GM19455 (cell line): ENCODE results near the gene SLC48A1.

Source experiments
- ATAC-seq: cut with Tn5 transposase; IDR thresholded peaks from one replicate; pipeline ENCODE4 v1.9.1; 2021; ENCODE audit not compliant: unreplicated experiment

Gene SLC48A1

DNA sequence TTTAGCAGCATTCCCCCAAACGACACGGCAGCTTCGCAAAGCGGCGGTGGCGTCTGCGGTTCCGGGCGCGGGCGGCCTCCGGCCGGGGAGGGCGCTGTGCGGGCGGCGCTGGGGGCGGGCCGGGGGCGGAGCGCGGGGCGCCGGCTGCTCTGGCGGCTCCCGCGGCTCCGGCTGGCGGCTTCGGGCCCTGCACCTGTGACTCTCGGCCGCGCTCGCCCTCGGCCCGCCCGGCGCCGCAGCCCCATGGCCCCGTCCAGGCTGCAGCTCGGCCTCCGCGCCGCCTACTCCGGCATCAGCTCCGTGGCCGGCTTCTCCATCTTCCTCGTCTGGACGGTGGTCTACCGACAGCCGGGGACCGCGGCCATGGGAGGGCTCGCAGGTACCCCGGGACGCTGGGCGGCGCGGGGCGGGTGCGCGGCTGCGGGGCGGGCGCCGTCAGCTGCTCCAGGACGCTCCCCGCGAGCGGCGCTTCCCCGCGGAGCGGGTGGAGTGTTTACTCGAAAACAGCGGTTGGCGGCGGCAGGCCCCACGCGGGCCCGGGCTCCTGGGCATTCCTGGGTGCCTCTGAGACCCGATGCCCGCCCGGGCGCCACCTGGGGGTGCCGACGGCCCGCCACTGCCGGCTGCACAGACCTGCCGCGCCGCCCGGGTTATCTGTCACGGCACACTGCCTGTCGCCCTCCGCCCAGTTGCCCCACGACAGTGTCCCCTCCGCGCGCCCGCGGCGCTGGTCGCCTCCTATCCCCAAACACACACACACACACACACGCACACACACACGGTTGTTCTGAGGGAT lies at the start of gene SLC48A1:
Gene SLC48A1 (plus strand): TSS at position 177 of the 796 bp plus-strand sequence. CDS start 67 bp downstream, at position 244.
- peak; percentile 89 for ATAC-seq

DNA sequence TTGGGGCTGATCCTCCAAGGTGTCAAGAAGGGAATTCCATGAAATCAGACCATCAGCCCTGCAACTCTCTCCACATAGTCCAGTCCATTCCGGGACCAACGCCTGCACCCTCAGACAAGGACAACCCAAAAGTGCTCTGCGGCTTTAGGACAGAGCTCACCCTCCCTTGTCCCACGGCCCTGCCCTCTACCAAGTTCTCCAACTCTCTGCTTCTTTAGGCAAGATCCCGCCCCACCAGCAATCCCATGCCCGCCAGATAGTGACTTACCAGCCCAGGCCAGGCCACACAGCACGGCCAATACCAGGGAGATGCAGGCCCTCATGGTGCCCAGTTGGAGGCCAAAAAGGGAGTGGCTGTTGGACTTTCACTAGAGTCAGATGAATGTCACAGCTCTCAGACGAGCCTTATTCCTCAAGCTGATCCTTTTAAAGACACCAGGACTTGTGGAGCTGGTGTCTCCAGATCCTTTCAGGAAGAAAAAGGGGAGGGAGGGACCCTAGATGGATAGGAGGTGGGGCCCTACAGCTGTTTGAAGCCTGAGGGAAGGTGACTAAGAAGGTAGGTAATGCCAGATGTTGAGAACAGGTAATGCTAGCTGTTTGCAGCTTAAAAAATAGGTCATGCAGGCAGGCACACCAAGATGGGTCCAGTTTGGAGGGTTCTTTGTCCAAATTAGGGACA lies 47.8 kb upstream of the SLC48A1 start, which contains the start of gene ENDOU:
Gene ENDOU (minus strand): TSS at position 400 of the 682 bp plus-strand sequence. CDS start 77 bp downstream, at position 323.
- no peak for ATAC-seq

DNA sequence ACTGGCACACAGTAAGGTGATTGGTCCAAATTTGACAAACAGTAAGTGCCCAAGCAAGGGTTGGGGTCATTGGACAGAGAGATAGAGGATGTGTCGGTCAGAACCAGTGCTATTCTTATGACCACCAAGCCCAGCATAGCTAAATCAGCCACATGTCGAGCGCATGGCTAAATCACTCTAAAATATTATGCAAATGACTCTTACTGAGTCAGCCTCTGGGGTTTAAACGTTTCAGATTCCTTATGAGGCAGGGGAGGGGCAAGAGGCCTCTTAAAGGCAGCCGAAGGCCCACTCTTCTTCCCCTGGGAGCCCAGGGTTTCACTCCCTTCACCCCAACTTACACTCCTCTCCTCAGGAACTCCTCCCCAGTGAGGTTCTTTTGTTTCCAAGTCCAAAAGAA lies 47.1 kb upstream of the SLC48A1 start:
- ATAC-seq: peak; percentile 78

GRCh38 chr12:47729233-47729632 lies 43.8 kb upstream of the SLC48A1 start:
- ATAC-seq: no peak

DNA sequence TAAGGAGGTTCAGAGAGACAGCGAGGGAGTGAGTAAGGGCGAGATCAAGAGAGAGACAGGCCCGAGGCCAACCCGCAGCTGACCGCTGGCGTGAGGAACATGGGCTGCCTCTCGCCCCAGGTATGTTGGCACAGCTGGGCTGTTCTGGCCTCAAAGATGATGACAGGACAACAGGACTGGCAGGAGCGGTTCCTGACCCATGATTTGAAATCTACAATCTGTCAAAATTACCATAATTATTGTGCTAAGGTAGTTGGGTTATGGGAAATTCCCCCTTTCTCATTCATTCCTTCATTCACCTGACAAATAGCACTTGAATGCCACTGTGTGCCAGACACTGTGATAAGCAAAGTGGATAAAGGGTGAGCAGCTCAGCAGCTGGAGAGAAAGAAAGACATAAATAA lies 42.7 kb upstream of the SLC48A1 start:
- no peak for ATAC-seq

DNA sequence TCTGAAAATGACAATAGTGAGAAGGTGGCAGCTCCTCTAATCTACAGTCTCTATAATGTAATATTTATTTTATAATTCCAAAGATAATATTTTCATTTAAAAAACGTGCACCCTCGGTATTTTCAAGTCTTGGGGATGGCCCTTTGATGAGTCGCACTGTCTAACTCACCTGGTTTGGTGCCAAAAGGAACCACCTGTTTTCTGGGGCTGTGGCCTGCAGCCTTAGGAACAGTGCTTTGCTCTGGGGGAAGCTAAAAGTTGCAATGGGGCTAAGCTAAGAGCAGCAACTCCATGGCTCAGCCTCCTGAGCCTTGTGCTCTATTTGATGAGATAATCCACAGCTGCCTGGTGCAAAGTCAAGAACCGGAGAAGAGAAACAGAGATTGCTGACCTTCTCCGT lies 41.3 kb upstream of the SLC48A1 start:
- ATAC-seq: no peak

- ATAC-seq: no peak
Measured at GRCh38 chr12:47732504-47732903, 40.5 kb upstream of the SLC48A1 start.

- no peak for ATAC-seq
Measured at GRCh38 chr12:47733142-47733541, 39.9 kb upstream of the SLC48A1 start.

- ATAC-seq: no peak
Measured at GRCh38 chr12:47734725-47735480, 38.1 kb upstream of the SLC48A1 start.

- ATAC-seq: no peak
Measured at GRCh38 chr12:47735649-47736048, 37.4 kb upstream of the SLC48A1 start.

GRCh38 chr12:47736216-47736615 lies 36.8 kb upstream of the SLC48A1 start:
- no peak for ATAC-seq

DNA sequence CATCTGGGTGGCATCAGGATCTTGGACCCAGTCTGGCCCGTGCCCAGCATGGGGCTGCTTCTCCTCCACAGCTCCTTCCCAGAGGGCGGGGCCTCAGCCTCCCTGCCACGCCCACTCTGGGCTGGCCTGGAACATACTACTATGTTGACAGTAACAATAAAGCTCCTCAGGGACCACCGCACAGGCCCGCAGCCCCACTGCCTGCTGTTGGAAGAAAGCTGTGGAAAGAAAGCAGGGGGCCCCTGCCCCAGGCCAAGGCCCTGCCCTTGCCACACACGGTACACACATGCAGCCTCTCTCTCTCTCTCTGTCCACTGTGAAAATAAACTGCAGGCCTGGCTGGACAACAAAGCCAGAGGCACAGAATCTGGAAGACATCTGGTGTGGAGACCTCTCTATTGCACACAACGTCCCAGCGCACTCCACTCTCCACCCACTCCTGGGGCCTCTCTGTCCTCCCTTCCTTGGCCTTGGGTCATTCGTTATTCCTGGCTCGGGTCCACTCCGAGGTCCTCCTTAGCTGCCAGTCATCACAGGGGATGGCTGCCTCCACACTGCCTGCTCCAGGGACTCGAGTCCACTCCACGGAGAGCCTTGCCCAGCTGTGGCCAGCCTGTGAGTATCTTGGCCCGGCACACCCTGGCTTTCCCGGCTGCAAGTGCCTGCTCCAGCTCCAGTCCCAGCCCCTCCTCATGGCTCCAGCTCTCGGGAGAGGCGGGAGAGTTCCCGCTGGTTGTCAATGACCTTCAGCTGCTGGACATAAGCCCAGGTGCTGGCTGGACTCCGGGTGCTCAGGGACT lies 36.0 kb upstream of the SLC48A1 start:
- no peak for ATAC-seq

DNA sequence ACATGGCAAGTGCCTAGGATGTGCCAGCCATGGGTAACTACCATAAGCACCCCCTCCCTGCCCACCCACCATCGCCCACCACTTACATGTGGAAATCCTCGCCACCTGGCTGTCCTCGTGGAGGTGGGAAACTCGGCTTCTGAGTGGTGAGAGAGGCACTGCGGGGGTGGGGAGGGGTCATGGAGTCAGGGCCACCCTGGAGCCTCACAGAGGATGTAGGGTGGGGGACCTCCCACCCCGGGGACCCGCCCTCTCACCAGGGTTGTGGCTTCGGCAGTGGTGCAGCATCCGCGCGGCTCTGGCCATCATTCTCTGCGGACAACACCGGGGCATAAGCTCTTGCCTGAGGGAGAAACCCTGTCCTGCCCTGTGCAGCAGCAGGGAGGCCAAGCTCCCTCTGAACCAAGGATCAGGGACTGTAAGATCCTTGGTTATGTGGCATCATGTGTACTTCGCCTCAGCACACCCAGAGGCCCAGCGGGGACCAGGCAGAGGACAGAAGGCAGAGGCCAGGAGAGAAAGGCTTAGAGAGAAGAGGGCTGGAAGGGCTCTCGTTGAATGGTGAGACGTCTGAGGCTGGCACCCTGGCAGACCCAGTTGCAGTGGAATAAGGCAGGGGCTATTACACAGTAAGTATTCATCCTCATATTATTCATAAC lies 35.0 kb upstream of the SLC48A1 start:
- ATAC-seq: no peak

- no peak for ATAC-seq
Measured at GRCh38 chr12:47739297-47739696, 33.7 kb upstream of the SLC48A1 start.

DNA sequence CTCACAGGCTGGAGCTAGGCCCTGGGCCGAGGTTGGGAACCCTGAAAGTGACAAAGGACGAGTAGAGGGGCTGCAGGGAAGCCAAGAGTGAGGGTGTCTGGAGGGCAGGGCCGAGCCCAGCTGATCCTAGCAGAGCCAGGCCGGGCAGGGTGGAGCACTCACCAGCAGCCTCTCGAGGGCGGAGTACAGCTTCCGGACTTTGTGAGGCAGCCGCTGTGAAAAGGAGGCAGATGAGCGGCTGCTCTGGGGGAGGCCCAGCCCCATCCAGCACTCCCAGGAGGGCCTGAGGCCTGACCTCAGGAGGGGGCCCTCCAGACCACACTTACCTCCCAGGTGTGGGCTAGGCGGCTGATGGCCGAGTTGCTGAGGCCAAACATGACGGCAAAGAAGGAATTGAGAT lies 33.1 kb upstream of the SLC48A1 start:
- ATAC-seq: peak; percentile 77

GRCh38 chr12:47740606-47741339 lies 32.3 kb upstream of the SLC48A1 start:
- no peak for ATAC-seq

DNA sequence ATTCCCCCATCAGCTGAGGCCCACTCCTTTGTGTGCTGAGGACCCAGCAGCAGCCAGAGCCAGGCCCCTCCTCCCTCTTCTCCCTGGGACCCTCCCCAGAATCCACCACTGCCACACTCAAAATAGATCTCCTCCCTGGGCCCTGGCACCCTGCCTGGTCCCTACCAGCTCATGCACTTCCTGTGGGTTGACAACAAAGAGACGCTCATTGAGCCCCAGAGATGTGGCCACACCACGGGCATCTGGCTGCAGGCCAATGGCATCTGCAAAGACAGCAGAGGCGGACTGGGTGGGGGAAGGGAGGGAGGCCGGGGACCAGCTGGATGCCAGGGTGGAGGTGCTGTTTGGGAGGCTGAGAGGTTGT lies 31.7 kb upstream of the SLC48A1 start:
- no peak for ATAC-seq

GRCh38 chr12:47742253-47742825 lies 30.7 kb upstream of the SLC48A1 start:
- ATAC-seq: no peak

- ATAC-seq: no peak
Measured at GRCh38 chr12:47743311-47743860, 29.7 kb upstream of the SLC48A1 start.
